ENCODE measurements around the gene FAM184A. TPM values are rescaled to one million over a fixed set of nuclear protein-coding genes. Genes with fewer than 3 reads are reported as not detected.

Gene FAM184A
- total RNA-seq, 1 donor from 2014 or later, result 4.8 TPM

- intact Hi-C loops (cut with micrococcal nuclease), result no loop called here
These were observed 13.1 kb downstream of the FAM184A start for GRCh38 chr6:119065382-119065781.

- intact Hi-C loops (cut with micrococcal nuclease), result no loop called here
These were observed 15.0 kb downstream of the FAM184A start for GRCh38 chr6:119063491-119063890.

DNA sequence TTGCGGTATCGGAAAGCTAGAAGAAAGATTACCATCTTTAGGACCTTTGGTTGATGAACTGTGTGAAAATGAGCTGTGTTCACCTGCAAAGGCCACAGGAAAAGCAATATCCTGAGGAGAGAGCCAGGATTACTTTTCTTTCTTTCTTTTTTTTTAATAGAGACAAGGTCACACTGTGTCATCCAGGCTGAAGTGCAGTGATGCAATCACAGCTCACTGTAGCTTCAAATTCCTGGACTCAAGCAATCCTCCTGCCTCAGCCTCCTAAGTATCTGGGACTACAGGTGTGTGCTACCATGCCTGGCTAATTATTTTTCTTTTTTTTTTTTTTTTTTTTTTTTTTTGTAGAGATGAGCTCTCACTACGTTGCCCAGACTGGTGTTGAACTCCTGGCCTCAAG, 17.2 kb downstream of the FAM184A start:
- intact Hi-C loops (cut with micrococcal nuclease), result no loop called here

DNA sequence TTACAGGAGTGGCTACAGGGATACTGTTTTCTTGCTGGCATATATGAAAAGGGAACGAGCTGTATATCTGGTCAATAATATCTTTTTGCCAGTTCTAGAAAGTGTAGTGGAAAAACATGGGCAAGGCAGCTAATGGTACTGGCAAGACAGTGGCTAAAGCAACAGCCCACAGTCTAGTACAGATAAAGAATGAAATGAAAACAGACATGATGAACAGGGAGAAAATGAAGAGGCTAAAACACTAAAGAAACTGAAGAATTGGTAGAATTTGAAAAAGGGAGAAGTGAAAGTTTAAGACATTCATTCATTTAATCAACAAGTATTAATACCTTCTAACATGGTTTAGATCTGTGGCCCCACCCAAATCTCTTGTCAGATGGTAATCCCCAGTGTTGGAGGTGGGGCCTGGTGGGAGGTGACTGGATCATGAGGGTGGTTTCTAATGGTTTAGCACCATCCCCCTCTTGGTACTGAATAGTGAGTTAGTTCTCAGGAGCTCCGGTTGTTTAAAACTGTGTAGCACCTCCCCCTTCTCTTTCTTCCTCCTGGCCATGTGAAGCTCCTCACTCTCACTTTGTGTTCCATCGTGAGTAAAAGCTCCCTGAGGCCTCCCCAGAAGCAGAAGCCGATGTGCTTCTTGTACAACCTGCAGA, 18.1 kb downstream of the FAM184A start:
- intact Hi-C loops (cut with micrococcal nuclease), result no loop called here

DNA sequence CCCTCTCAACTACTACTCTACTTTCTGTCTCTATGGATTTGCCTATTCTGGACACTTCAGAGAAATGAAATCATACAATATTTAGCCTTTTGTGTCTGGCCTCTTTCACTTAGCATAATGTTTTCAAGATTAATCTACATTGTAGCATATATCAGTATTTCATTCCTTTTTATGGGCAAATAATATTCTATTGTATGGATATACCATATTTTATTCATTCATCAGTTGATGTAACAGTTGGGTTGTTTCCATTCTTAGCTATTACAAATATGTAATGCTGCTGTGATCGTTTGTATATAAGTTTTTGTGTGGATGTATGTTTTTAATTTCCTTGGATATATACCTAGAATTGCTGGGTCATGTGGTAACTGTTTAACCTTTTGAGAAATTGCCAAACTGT, 23.4 kb downstream of the FAM184A start:
- intact Hi-C loops (cut with micrococcal nuclease), result no loop called here

GRCh38 chr6:119052987-119053386, 25.5 kb downstream of the FAM184A start:
- intact Hi-C loops (cut with micrococcal nuclease), result no loop called here

- intact Hi-C loops (cut with micrococcal nuclease), result no loop called here
These were observed 26.1 kb downstream of the FAM184A start for GRCh38 chr6:119052292-119052889.

DNA sequence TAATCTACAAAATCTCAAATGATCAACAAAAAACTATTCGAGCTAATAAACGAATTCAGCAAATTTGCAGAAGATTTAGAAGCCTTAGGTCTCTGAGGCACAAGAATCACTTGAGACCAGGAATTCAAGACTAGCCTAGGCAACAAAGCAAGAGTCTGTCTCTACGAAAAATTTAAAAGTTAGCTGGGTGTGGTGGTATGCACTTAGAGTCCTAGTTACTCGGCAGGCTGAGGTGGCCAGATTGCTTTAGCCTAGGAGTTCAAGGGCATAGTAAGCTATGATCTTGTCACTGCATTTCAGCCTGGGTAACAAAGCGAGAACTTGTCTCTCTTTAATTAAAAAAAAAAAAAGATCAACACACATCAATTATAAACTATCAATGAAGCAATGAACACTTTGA, 34.2 kb downstream of the FAM184A start:
- intact Hi-C loops (cut with micrococcal nuclease), result no loop called here

DNA sequence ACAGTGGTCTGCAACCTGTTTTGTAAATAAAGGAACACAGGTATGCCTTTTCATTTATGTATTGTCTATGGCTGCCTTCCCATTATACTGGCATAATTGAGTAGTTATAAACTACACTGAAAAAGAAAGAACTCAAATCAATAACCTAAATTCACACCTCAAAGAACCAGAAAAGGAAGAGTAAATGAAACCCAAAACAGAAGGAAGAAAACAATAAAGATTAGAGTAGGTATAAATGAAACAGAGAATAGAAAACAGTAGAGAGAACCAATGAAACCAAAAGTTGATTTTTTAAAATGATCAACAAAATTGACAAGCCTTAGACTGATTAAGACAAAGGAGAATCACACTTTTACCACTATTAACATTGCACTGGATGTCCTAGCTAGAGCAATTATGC, 34.7 kb downstream of the FAM184A start:
- intact Hi-C loops (cut with micrococcal nuclease), result loop anchor here (1.0 kb wide), 1 partner anchor 34 kb away; no protein-coding TSS in a partner anchor

- intact Hi-C loops (cut with micrococcal nuclease), result loop anchor here (1.0 kb wide), 1 partner anchor 34 kb away; no protein-coding TSS in a partner anchor
These were observed 35.2 kb downstream of the FAM184A start for GRCh38 chr6:119043265-119043664.

GRCh38 chr6:119040636-119041035, 37.8 kb downstream of the FAM184A start:
- intact Hi-C loops (cut with micrococcal nuclease), result no loop called here

DNA sequence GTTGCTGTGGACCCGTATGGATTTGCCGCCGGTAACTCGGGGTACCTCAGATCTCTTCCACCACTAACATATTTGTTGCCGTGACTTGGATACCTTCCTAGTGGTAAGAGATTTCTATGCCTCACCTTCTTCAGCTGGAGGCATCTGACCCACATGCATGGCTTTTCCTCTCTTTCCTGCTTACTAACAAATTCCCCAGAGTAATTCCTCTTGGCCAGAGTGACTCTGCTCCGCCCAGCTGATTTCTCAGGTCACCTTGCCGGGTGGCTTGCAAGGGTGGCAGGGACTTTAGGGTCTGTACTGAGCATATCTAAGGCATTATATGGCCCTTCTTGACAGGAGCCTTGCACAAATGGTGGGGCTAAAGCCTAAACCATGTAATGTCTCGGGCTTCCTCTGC, 38.2 kb downstream of the FAM184A start:
- intact Hi-C loops (cut with micrococcal nuclease), result no loop called here

DNA sequence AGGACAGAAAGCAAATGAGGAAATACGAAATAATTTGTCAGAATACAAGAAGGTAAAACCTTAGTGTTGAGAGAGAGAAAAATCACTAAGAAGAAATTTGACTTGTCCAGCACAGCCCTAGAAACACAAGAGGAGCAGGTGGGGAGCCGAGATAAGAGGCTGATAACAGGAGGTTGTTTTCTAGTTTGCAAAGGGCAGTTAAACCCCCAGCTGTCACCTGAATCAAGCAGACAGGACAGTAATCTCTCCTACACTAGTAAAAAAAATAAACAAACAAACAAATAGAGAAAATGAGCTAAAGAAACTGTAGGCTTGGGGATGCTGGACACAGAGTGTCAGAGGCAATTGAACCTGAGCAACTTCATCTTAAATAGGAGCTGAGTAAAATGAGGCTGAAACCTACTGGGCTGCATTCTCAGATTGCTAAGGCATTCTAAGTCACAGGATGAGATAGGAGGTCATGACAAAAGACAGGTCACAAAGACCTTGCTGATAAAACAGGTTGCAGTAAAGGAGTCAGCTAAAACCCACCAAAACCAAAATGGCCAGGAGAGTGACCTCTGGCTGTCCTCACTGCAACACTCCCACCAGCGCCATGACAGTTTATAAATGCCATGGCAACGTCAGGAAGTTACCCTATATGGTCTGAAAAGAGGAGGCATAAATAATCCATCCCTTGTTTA, 40.4 kb downstream of the FAM184A start:
- intact Hi-C loops (cut with micrococcal nuclease), result no loop called here

DNA sequence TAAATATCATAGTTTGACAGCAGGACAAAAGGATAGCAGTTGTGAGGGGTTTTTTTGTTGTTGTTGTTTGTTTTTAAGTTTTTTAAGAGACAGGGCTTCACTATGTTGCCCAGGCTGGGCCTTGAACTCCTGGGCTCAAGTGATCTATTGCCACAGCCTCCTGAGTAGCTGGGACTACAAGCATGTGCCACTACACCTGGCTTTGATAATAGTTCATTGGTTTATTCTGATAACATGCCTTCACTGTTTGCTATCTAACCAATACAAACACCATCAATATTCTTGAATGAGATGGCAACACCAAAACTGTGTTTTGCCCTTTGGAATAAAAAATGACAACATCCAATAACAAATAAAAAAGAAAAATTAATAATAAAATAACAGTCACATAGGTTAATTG, 41.2 kb downstream of the FAM184A start:
- intact Hi-C loops (cut with micrococcal nuclease), result no loop called here

GRCh38 chr6:119036081-119036480, 42.4 kb downstream of the FAM184A start:
- intact Hi-C loops (cut with micrococcal nuclease), result no loop called here

- intact Hi-C loops (cut with micrococcal nuclease), result no loop called here
These were observed 43.0 kb downstream of the FAM184A start for GRCh38 chr6:119035459-119035858.

DNA sequence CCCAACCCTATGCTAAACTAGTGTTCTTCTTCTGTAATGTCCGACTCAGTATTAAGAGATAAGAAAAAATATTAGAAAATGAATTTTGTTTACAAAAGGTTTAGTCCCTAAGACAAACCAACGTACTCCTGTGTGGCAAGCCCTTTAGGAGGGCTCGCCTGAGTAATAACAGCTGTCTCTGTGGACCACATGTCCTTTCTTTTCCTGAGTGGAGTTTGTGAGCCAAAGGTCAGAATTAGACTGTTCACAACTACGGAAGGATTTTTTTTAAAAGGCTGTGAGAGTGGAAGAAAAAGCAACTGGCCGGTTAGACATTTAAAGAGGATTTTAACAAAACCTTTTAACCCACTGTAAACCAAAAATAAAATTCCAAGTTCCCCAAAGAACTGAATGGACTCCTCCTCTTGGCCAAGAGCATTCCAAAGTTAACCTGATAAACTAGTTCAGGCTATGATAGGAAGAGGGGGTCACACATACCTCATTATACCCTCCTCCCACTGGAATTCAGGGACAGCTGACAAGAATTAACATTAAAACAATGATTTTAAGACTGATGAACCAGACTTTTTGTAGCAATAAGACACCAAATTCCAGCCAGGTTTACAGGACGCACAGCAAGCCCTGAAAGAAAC, 43.5 kb downstream of the FAM184A start:
- intact Hi-C loops (cut with micrococcal nuclease), result no loop called here

DNA sequence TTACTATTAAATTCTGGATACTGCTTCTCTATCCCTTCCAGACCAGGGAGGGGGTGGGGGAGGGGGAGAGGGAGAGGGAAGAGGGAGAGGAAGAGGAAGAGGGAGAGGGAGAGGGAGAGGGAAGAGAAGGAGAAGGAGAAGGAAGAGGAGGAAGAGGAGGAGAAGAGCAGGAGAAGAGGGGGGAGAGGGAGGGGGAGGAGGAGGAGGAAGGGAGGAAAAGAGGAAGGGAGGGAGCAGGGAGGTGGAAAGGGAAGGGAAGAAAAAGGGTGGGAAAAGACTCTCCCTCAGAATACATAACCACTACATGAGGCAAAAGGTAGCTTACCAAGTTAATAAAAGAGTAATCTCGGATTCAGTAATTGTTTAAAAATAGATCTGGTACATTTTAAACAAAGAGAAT, 46.0 kb downstream of the FAM184A start:
- intact Hi-C loops (cut with micrococcal nuclease), result no loop called here

DNA sequence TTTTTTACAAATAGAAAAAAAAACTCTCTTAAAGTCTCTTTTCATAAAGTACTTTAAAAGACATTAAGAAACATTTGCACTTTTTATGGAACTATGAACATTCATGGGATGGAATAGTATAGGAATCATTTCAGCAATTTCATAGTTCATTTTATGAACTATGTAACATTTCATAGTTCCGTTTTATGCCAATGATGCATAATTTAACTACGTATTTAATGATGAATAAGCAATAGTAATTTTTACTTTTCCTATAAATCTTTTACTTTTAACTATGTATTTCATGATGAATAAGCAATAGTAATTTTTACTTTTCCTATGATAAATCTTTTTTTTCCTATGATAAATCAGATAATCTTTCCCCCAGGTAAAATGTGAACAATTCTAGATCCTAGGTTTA, 47.7 kb downstream of the FAM184A start:
- intact Hi-C loops (cut with micrococcal nuclease), result no loop called here

GRCh38 chr6:119028091-119028490, 50.4 kb downstream of the FAM184A start:
- intact Hi-C loops (cut with micrococcal nuclease), result no loop called here

GRCh38 chr6:119027465-119027864, 51.0 kb downstream of the FAM184A start:
- intact Hi-C loops (cut with micrococcal nuclease), result no loop called here

DNA sequence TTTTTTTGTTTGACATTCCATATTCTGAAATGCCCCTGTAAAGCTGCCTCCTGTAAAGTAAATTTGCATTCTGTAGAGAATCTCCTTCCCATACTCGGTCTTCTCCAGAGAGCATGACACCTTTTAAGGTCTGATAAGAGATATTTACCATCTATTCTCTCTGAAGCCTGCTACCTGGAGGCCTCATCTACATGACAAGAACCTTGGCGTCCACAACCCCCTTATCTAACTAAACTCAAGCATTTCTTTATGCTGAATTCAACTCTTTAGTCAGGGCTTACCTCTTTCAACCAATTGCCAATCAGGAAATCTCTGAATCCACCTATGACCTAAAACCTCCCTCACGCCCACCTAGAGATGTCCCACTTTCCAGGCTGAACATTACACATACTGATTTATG, 51.6 kb downstream of the FAM184A start:
- intact Hi-C loops (cut with micrococcal nuclease), result no loop called here

Measured in T-helper 1 cell treated with Interleukin-12 subunit alpha and Interleukin-12 subunit beta and Interleukin-4 antibody, amounts not matched to agents 30 ng/mL and 1 ng/mL, for 36 hours (primary cell).